Muscle layer of colon (tissue), 2 donors: ENCODE measurements around the gene CRAT.

Experiments
- H3K27ac ChIP-seq: one replicate; pipeline ENCODE4 v1.7.0; 2013; ENCODE audit warnings: low read depth, mild to moderate bottlenecking, low read length, moderate library complexity
- H3K27me3 ChIP-seq, 2 donors: one replicate each; pipeline ENCODE4 v1.7.0; 2013; ENCODE audit warnings: low read length in 2 of 2, mild to moderate bottlenecking in 2 of 2; ENCODE audit not compliant: insufficient read depth in 2 of 2, control insufficient read depth in 1 of 2
- H3K36me3 ChIP-seq: one replicate; pipeline ENCODE4 v1.7.0; 2013; ENCODE audit warnings: mild to moderate bottlenecking, low read length; ENCODE audit not compliant: insufficient read depth
- H3K4me1 ChIP-seq: one replicate; pipeline ENCODE4 v1.7.0; 2013; ENCODE audit warnings: mild to moderate bottlenecking, low read length; ENCODE audit not compliant: insufficient read depth
- H3K4me3 ChIP-seq, 2 donors: one replicate each; pipeline ENCODE4 v1.7.0; 2013; ENCODE audit warnings: low read length in 2 of 2, low read depth in 1 of 2, mild to moderate bottlenecking in 1 of 2, moderate library complexity in 1 of 2
- H3K9ac ChIP-seq: one replicate; pipeline ENCODE4 v1.7.0; 2013; ENCODE audit warnings: low read length
- H3K9me3 ChIP-seq: one replicate; pipeline ENCODE4 v1.7.0; 2013; ENCODE audit warnings: mild to moderate bottlenecking, low read length
- donor health status: abdominal sarcoma.
- donor health status: Adenocarcinoma of cecum.

The CRAT gene

GRCh38 chr9:129095170-129095667 is 15.4 kb downstream of the CRAT start:
- Histone ChIP-seq H3K9ac (no peak overlapping the region), H3K4me1 (no peaks in the 10 kb centered on the region), H3K9me3 (no peaks in the 10 kb centered on the region), H3K36me3 (peaks cover 26% of the 10 kb centered on the region), H3K27me3 (no peaks in the 10 kb centered on the region), H3K4me3 (no peak overlapping the region), H3K27ac (no peak overlapping the region)

DNA sequence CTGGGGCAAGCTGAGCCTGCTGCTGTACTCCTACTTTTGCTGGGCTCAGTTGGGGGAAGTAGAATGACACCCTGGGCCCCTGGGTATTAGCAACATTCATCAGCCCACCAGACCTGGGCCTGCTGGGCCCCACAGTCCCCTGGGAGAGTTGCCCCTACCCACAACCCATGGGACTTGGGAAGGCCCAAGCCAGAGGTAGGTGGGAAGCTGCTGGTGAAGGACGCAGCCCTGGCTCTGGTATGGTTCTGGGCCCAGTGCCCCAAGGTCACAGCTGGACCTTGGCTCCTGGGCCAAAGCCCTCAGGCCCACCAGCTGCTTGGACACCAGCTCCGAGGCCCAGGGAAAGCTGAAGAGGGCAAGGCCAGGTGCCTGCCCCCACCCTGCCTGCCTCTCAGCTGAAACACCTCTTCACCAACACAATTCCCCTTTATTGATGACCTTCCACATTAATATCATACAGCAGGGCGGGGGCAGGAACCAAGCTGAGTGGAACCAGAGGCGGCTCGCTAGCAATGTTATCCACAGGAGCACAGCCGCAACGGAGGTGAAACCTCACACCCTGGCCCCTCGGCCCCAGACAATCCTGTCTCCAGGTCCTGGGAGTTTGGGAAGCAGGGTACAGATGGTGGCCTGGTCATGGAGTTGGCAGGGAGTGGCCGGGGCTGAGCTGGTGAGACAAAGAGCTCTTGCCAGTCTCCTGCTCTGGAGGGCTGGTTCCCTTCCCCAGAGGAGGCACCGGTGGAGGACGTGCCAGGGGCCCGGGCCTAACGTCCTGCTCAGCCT is 16.0 kb downstream of the CRAT start:
- Histone ChIP-seq H3K9me3 (no peaks in the 10 kb centered on the region), H3K27ac (no peak overlapping the region), H3K4me3 (no peak overlapping the region), H3K27me3 (no peaks in the 10 kb centered on the region), H3K36me3 (peaks cover 24% of the 10 kb centered on the region), H3K4me1 (no peaks in the 10 kb centered on the region), H3K9ac (no peak overlapping the region)

GRCh38 chr9:129093602-129094386 is 16.8 kb downstream of the CRAT start:
- H3K4me1 ChIP-seq, result no peaks in the 10 kb centered on the region
- H3K27me3 ChIP-seq, result no peaks in the 10 kb centered on the region
- no peak overlapping the region for H3K27ac ChIP-seq
- H3K9me3 ChIP-seq, result no peaks in the 10 kb centered on the region
- H3K9ac ChIP-seq, result no peak overlapping the region
- no peak overlapping the region for H3K4me3 ChIP-seq
- H3K36me3 ChIP-seq, result peaks cover 27% of the 10 kb centered on the region

- Histone ChIP-seq H3K9me3 (no peaks in the 10 kb centered on the region), H3K9ac (no peak overlapping the region), H3K27me3 (no peaks in the 10 kb centered on the region), H3K4me1 (no peaks in the 10 kb centered on the region), H3K4me3 (no peak overlapping the region), H3K27ac (no peak overlapping the region), H3K36me3 (peaks cover 29% of the 10 kb centered on the region)
Observed at GRCh38 chr9:129089246-129089645, 21.3 kb downstream of the CRAT start.

DNA sequence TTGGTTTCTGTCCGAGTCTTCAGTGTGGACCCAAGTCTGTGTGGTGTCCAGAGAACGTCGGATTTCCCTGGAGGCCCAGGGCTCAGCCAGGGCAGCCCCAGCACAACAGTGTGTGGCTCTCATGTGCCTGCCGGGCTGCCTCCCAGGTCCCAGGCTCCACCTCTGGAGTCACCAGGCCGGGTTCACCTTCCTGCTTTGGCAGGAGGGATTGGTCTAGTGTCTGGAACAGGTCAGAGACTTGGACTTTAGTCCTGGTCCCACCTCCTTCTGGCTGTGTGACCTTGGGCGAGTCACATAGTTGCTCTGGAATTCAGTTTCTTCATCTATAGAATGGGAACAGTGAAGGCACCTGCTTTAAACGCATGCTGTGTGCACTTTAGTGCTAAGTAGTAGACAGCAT is 26.5 kb downstream of the CRAT start:
- Histone ChIP-seq H3K9me3 (no peaks in the 10 kb centered on the region), H3K36me3 (peaks cover 22% of the 10 kb centered on the region)

DNA sequence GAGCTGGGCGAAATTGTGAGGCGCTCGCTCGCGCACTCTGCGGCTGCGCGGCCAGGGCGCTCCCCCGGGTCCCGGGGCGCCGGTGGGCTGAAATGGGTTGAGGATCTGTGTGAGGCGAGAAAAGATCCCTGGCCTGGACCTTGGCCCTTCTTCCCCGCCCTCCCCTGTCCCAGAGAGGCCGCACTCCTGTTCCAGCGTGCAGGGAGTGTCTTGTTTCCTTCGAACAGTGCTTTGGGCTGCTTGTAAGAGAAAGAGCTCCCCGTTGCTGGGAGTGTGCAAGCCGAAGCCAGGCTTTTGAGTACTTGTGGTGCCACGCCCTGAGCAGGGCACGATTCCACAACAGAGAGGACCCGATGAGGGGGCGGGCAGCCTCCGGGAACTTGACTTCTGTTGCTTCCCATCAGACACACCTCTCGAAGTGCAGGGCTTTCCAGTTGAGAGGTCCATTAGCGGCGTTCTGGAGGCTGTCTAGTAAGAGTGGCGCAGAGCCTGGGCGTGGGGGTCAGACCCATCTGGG is 29.1 kb downstream of the CRAT start:
- Histone ChIP-seq H3K9me3 (no peaks in the 10 kb centered on the region), H3K27ac (peak overlapping the region; percentile 88), H3K4me1 (peaks cover 14% of the 10 kb centered on the region), H3K9ac (peak overlapping the region; percentile 49), H3K4me3 (peak overlapping the region; percentile 83 to 98), H3K27me3 (no peaks in the 10 kb centered on the region), H3K36me3 (peaks cover 16% of the 10 kb centered on the region)

More for the DNA sequence above, 26.5 kb downstream of the CRAT start:
- no peaks in the 10 kb centered on the region for H3K27me3 ChIP-seq
- H3K9ac ChIP-seq, result no peak overlapping the region
- no peak overlapping the region for H3K27ac ChIP-seq
- H3K4me1 ChIP-seq, result peaks cover 14% of the 10 kb centered on the region
- H3K4me3 ChIP-seq, result no peak overlapping the region

- Histone ChIP-seq H3K27ac (peak within 1 kb of the TSS; percentile 88), H3K36me3 (peaks cover 10% of the 10 kb centered on the region), H3K9me3 (no peaks in the 10 kb centered on the region), H3K4me1 (peaks cover 14% of the 10 kb centered on the region), H3K27me3 (no peaks in the 10 kb centered on the region), H3K4me3 (peak within 1 kb of the TSS; percentile 83 to 98), H3K9ac (peak within 1 kb of the TSS; percentile 49)
Observed at GRCh38 chr9:129080601-129081387, 29.8 kb downstream of the CRAT start, which contains the start of gene DOLPP1. Gene DOLPP1 (plus strand): TSS chr9:129081111. CDS start chr9:129081132, 21 bp downstream.

DNA sequence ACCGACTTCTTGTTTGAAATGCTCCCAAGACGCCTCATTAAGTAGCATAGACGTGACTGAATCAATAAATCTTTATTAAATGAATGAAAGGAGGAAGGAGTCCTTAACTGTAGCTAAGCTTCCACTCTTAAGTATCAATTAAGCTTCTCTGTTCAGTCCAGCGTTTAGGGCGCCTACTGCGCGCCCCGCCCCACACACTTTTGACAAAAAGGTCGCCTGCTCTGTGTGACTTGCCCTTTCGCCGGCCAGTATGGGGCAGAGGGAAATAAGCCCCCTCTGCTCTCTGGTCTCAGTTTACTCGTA is 30.3 kb downstream of the CRAT start:
- peak overlapping the region; percentile 83 to 86 for H3K4me3 ChIP-seq
- peak overlapping the region; percentile 24 for H3K9ac ChIP-seq
- no peak overlapping the region for H3K27ac ChIP-seq
- H3K36me3 ChIP-seq, result peaks cover 5% of the 10 kb centered on the region
- peaks cover 14% of the 10 kb centered on the region for H3K4me1 ChIP-seq
- no peaks in the 10 kb centered on the region for H3K9me3 ChIP-seq
- H3K27me3 ChIP-seq, result no peaks in the 10 kb centered on the region

DNA sequence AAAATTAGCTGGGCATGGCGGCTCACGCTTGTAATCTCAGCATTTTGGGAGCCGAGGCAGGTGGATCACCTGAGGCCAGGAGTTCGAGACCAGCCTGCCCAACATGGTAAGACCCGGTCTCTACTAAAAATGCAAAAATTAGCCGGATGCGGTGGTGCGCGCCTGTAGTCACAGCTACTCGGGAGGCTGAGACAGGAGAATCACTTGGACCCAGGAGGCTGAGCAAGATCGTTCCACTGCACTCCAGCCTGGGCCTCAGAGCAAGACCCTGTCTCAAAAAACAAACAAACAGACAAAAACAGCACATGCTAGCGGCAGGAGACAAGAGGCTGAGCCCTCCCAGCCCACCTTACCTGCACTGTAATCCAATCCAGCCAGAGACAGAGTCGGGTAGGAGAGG is 30.8 kb downstream of the CRAT start:
- Histone ChIP-seq H3K4me3 (peak overlapping the region in 1 of 2 donors; percentile 83), H3K9me3 (no peaks in the 10 kb centered on the region), H3K4me1 (peaks cover 14% of the 10 kb centered on the region), H3K27me3 (no peaks in the 10 kb centered on the region), H3K27ac (no peak overlapping the region), H3K9ac (peak overlapping the region; percentile 24), H3K36me3 (peaks cover 2% of the 10 kb centered on the region)

DNA sequence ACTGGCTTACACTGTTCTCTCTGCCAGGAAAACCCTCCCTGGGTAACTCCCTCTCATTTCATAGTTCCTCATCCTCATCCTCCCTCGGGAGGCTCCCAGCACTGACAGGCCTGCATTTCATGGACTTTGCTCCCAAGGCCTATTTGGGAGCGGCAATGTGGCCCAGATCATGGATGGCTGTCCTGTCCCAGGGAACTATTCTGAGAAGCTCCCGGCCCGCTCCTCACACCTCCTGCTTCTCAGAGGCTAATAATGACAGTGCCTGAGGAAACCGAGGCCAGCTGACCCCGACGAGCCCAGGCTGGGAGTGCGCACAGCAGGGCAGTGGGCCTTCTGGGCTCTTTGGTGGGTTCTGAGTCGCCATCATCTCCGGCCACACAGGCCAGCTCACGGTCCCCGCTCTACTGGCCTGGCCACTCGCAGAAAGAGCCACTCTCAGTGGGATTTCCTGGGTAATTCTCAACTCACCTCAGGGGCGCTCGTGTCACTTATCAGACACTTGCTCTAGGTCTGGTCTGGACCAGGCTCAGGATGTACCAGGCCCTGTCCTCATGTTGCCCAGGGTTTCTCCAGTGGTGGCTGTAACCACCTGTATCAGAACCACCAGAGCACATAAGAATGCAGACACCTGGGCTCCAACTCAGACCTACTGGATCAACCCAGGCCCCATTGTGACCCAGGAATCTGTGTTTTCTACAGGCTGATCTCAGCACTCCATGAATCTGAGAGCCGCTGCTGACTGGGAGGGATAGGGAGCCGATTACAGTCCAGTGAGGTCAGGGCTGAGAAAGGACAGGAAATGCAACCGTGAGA is 31.7 kb downstream of the CRAT start:
- Histone ChIP-seq H3K9me3 (no peaks in the 10 kb centered on the region), H3K4me1 (peaks cover 14% of the 10 kb centered on the region), H3K27me3 (no peaks in the 10 kb centered on the region), H3K9ac (no peak overlapping the region), H3K36me3 (no peaks in the 10 kb centered on the region), H3K4me3 (no peak overlapping the region), H3K27ac (no peak overlapping the region)
